ENCODE results near the gene NLGN2.
"Not testable (repeated sequence)": the region's sequence is repeated elsewhere in the genome, so short reads cannot be mapped to it uniquely, and the experiment has no call there.

The NLGN2 gene

GRCh38 chr17:7407485-7408251 lies at the start of gene NLGN2:
Gene NLGN2 (plus strand): TSS chr17:7407845. CDS start chr17:7408256, 411 bp downstream.
- no peak within 1 kb of the TSS for H3K4me2 ChIP-seq (ENCODE audit: low read length)
- no peaks in the 10 kb centered on the region for H3K9me3 ChIP-seq (ENCODE audit: low read length)
- H4K20me1 ChIP-seq (ENCODE audit: insufficient read depth, low read length): no peaks in the 10 kb centered on the region
- no peak within 1 kb of the TSS for H3K9ac ChIP-seq (ENCODE audit: low read length)
- H3K27ac ChIP-seq (ENCODE audit: low read depth, low read length, poor library complexity, severe bottlenecking): no peak within 1 kb of the TSS
- 0 out of 2 replicates have a peak, but pooled peaks cover 3% of the 10 kb centered on the region for H3F3A ChIP-seq (ENCODE audit: insufficient read depth, low read length)
- H3K27me3 ChIP-seq (ENCODE audit: insufficient read depth, low read length): peaks cover 9% of the 10 kb centered on the region
- peaks cover 15% of the 10 kb centered on the region for H3K4me1 ChIP-seq (ENCODE audit: insufficient read depth, low read length, severe bottlenecking)
- TF ChIP-seq EZH2 (IDR thresholded peaks at IDR 0.05; ENCODE audit: borderline replicate concordance, low read length) (no peak), CTCF (IDR thresholded peaks at IDR 0.05; ENCODE audit: low read length) (no peak)
- H3K4me3 ChIP-seq (ENCODE audit: low read depth, low read length, poor library complexity, severe bottlenecking): no peak within 1 kb of the TSS
- H3K9me2 ChIP-seq (ENCODE audit: low read depth, low read length): no peaks in the 10 kb centered on the region
- H2AFZ ChIP-seq (ENCODE audit: low read length): no peak within 1 kb of the TSS
- H3K36me3 ChIP-seq (ENCODE audit: insufficient read depth, low read length): no peaks in the 10 kb centered on the region
- H3K79me2 ChIP-seq (ENCODE audit: insufficient read depth, low read length): no peaks in the 10 kb centered on the region

GRCh38 chr17:7361906-7362305 lies 45.7 kb upstream of the NLGN2 start:
- H3K4me2 ChIP-seq (ENCODE audit: low read length): no peak overlapping the region

GRCh38 chr17:7363311-7363710 lies 44.3 kb upstream of the NLGN2 start:
- TF ChIP-seq CTCF (IDR thresholded peaks at IDR 0.05; ENCODE audit: low read length) (no peak), EZH2 (IDR thresholded peaks at IDR 0.05; ENCODE audit: borderline replicate concordance, low read length) (no peak)
- Histone ChIP-seq H3K4me1 (ENCODE audit: insufficient read depth, low read length, severe bottlenecking) (no peaks in the 10 kb centered on the region), H3K79me2 (ENCODE audit: insufficient read depth, low read length) (no peaks in the 10 kb centered on the region), H3K9ac (ENCODE audit: low read length) (no peak overlapping the region), H2AFZ (ENCODE audit: low read length) (no peak overlapping the region), H3K9me3 (ENCODE audit: low read length) (no peaks in the 10 kb centered on the region), H3K36me3 (ENCODE audit: insufficient read depth, low read length) (no peaks in the 10 kb centered on the region), H3K27me3 (ENCODE audit: insufficient read depth, low read length) (peaks cover 10% of the 10 kb centered on the region; the same call in 1 of the 2 replicates), H3K4me3 (ENCODE audit: low read depth, low read length, poor library complexity, severe bottlenecking) (no peak overlapping the region), H3K9me2 (ENCODE audit: low read depth, low read length) (no peaks in the 10 kb centered on the region), H4K20me1 (ENCODE audit: insufficient read depth, low read length) (no peaks in the 10 kb centered on the region), H3F3A (ENCODE audit: insufficient read depth, low read length) (no peaks in the 10 kb centered on the region), H3K4me2 (ENCODE audit: low read length) (no peak overlapping the region), H3K27ac (ENCODE audit: low read depth, low read length, poor library complexity, severe bottlenecking) (no peak overlapping the region)

More at GRCh38 chr17:7361906-7362305, 45.7 kb upstream of the NLGN2 start:
- Histone ChIP-seq H3K27ac (ENCODE audit: low read depth, low read length, poor library complexity, severe bottlenecking) (no peak overlapping the region), H3F3A (ENCODE audit: insufficient read depth, low read length) (no peaks in the 10 kb centered on the region), H3K4me3 (ENCODE audit: low read depth, low read length, poor library complexity, severe bottlenecking) (no peak overlapping the region), H3K36me3 (ENCODE audit: insufficient read depth, low read length) (no peaks in the 10 kb centered on the region), H3K79me2 (ENCODE audit: insufficient read depth, low read length) (no peaks in the 10 kb centered on the region), H3K9me2 (ENCODE audit: low read depth, low read length) (no peaks in the 10 kb centered on the region), H3K27me3 (ENCODE audit: insufficient read depth, low read length) (peaks cover 10% of the 10 kb centered on the region; the same call in 1 of the 2 replicates), H3K9me3 (ENCODE audit: low read length) (no peaks in the 10 kb centered on the region), H4K20me1 (ENCODE audit: insufficient read depth, low read length) (no peaks in the 10 kb centered on the region), H2AFZ (ENCODE audit: low read length) (no peak overlapping the region), H3K9ac (ENCODE audit: low read length) (no peak overlapping the region), H3K4me1 (ENCODE audit: insufficient read depth, low read length, severe bottlenecking) (no peaks in the 10 kb centered on the region)
- TF ChIP-seq CTCF (IDR thresholded peaks at IDR 0.05; ENCODE audit: low read length) (no peak), EZH2 (IDR thresholded peaks at IDR 0.05; ENCODE audit: borderline replicate concordance, low read length) (no peak)

- not testable (repeated sequence) for H3K4me1 ChIP-seq (ENCODE audit: insufficient read depth, low read length, severe bottlenecking); H3K36me3 ChIP-seq (ENCODE audit: insufficient read depth, low read length); H3F3A ChIP-seq (ENCODE audit: insufficient read depth, low read length); H3K9me2 ChIP-seq (ENCODE audit: low read depth, low read length); H3K27me3 ChIP-seq (ENCODE audit: insufficient read depth, low read length); H4K20me1 ChIP-seq (ENCODE audit: insufficient read depth, low read length); H3K9me3 ChIP-seq (ENCODE audit: low read length); H3K79me2 ChIP-seq (ENCODE audit: insufficient read depth, low read length); H2AFZ ChIP-seq (ENCODE audit: low read length); H3K4me3 ChIP-seq (ENCODE audit: low read depth, low read length, poor library complexity, severe bottlenecking); H3K9ac ChIP-seq (ENCODE audit: low read length); H3K27ac ChIP-seq (ENCODE audit: low read depth, low read length, poor library complexity, severe bottlenecking); H3K4me2 ChIP-seq (ENCODE audit: low read length)
Measured at GRCh38 chr17:7365963-7366362, 41.7 kb upstream of the NLGN2 start.

Measured in OCI-LY1 (cell line).